ACC112 (cell line): ENCODE data around the gene ZNF554.
A peak's percentile ranks its signal among the peaks of the same experiment; 100 is the strongest.

Source experiments
- H2AFZ ChIP-seq: fragments of 200-600 bp; sonication (generic); one replicate; pipeline ENCODE4 v1.6.0; 2017; ENCODE audit warnings: antibody characterized with exemption, low read length; ENCODE audit not compliant: unreplicated experiment
- H3K27ac ChIP-seq: fragments of 200-600 bp; sonication (generic); 2 replicates; pipeline ENCODE4 v1.5.1; 2014; ENCODE audit warnings: low read depth, mild to moderate bottlenecking, antibody characterized with exemption, low read length, moderate library complexity
- H3K27me3 ChIP-seq: fragments of 200-600 bp; sonication (generic); 2 replicates; pipeline ENCODE4 v1.6.1; 2014; ENCODE audit warnings: mild to moderate bottlenecking, antibody characterized with exemption, low read length, moderate library complexity, mixed read lengths; ENCODE audit not compliant: insufficient read depth
- H3K36me3 ChIP-seq: fragments of 200-600 bp; sonication (generic); 2 replicates; pipeline ENCODE4 v1.6.1; 2016; ENCODE audit warnings: mild to moderate bottlenecking, antibody characterized with exemption, low read length, moderate library complexity, mixed read lengths; ENCODE audit not compliant: insufficient read depth
- H3K4me1 ChIP-seq: fragments of 200-600 bp; sonication (generic); one replicate; pipeline ENCODE4 v1.6.1; 2016; ENCODE audit warnings: low read length, mixed read lengths; ENCODE audit not compliant: insufficient read depth, unreplicated experiment, control insufficient read depth
- H3K4me3 ChIP-seq: fragments of 200-600 bp; sonication (generic); 2 replicates; pipeline ENCODE4 v1.5.1; 2014; ENCODE audit warnings: mild to moderate bottlenecking, low read depth, low read length
- H3K79me2 ChIP-seq: fragments of 200-600 bp; sonication (generic); one replicate; pipeline ENCODE4 v1.6.0; 2016; ENCODE audit warnings: low read length; ENCODE audit not compliant: control insufficient read depth, unreplicated experiment, insufficient read depth

Gene ZNF554

GRCh38 chr19:2780284-2780683 is 39.4 kb upstream of the ZNF554 start:
- H3K36me3 ChIP-seq, result no peaks in the 10 kb centered on the region
- peaks cover 74% of the 10 kb centered on the region for H3K79me2 ChIP-seq
- no peak overlapping the region for H3K4me3 ChIP-seq
- peaks cover 18% of the 10 kb centered on the region for H3K4me1 ChIP-seq
- no peaks in the 10 kb centered on the region for H3K27me3 ChIP-seq
- no peak overlapping the region for H2AFZ ChIP-seq
- no peak overlapping the region for H3K27ac ChIP-seq

- Histone ChIP-seq H3K4me3 (peak overlapping the region; percentile 98), H3K4me1 (peaks cover 13% of the 10 kb centered on the region), H2AFZ (peak overlapping the region; percentile 87), H3K27ac (peak overlapping the region; percentile 44; the same call in 1 of the 2 replicates), H3K79me2 (peaks cover 74% of the 10 kb centered on the region), H3K27me3 (no peaks in the 10 kb centered on the region), H3K36me3 (no peaks in the 10 kb centered on the region)
Observed at GRCh38 chr19:2782329-2782935, 37.2 kb upstream of the ZNF554 start.

DNA sequence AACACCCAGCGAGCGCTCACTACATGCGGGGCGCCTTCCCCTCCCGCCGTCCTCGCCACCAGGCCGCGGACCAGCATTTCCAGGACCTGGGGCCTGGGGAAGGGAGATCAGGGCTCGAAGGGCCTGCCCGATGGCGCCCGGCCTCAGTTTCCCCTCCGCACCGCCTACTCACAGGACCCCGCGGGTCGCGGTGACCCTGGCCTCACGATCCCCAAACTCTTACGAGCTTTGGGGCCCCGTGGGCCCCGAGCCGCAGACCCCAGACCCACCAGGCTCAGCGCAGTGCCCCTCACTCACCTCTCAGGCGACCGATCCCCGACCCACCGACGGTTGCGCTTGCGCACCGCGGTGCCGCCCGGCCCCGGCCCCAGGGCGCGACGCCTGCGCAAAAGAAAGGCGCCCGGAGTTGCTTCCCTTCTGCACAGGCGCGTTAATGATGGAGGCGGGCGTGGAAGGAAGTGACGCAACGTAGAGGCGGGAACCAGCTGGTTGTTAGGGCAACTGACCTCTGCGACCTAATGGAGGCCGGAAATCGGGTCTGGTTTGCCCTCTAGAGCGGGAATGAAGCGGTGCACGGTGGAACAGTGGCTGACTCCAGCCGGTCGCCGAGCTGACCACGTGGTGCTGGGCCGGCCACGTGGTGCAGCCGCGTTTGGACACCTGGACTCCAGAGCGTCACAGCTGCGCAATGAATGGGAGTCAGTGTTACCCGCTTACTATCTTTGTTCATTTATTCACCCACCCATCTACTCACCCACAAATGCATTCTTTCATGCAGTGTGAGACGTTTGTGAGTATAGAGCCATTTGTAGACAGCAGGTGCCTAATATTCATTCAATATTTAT is 36.5 kb upstream of the ZNF554 start, which contains the start of gene SGTA:
SGTA (minus strand) TSS at position 338 of the 845 bp plus-strand sequence. CDS start 14,205 bp downstream, outside the sequence.
- Histone ChIP-seq H2AFZ (peak within 1 kb of the TSS; percentile 87), H3K36me3 (no peaks in the 10 kb centered on the region), H3K27me3 (no peaks in the 10 kb centered on the region), H3K79me2 (peaks cover 75% of the 10 kb centered on the region), H3K4me1 (peaks cover 13% of the 10 kb centered on the region), H3K27ac (peak within 1 kb of the TSS; percentile 59), H3K4me3 (peak within 1 kb of the TSS; percentile 98)

GRCh38 chr19:2783781-2784145 is 35.9 kb upstream of the ZNF554 start:
- peak overlapping the region; percentile 59 for H3K27ac ChIP-seq
- peaks cover 13% of the 10 kb centered on the region for H3K4me1 ChIP-seq
- H3K79me2 ChIP-seq, result peaks cover 71% of the 10 kb centered on the region
- no peaks in the 10 kb centered on the region for H3K27me3 ChIP-seq
- peak overlapping the region; percentile 84 for H2AFZ ChIP-seq
- H3K4me3 ChIP-seq, result peak overlapping the region; percentile 98
- no peaks in the 10 kb centered on the region for H3K36me3 ChIP-seq

GRCh38 chr19:2785244-2785997 is 34.2 kb upstream of the ZNF554 start, which contains the start of gene THOP1:
TSS of gene THOP1 (plus strand) at chr19:2785503. CDS start at chr19:2785663, 160 bp downstream.
- Histone ChIP-seq H3K27me3 (no peaks in the 10 kb centered on the region), H3K79me2 (peaks cover 64% of the 10 kb centered on the region), H3K4me1 (peaks cover 13% of the 10 kb centered on the region), H3K27ac (peak within 1 kb of the TSS; percentile 50), H3K4me3 (peak within 1 kb of the TSS; percentile 96), H3K36me3 (no peaks in the 10 kb centered on the region), H2AFZ (peak within 1 kb of the TSS; percentile 96)

GRCh38 chr19:2787115-2787514 is 32.6 kb upstream of the ZNF554 start:
- H2AFZ ChIP-seq, result no peak overlapping the region
- peaks cover 3% of the 10 kb centered on the region for H3K4me1 ChIP-seq
- H3K36me3 ChIP-seq, result no peaks in the 10 kb centered on the region
- no peak overlapping the region for H3K4me3 ChIP-seq
- H3K27me3 ChIP-seq, result no peaks in the 10 kb centered on the region
- no peak overlapping the region for H3K27ac ChIP-seq
- peaks cover 50% of the 10 kb centered on the region for H3K79me2 ChIP-seq

DNA sequence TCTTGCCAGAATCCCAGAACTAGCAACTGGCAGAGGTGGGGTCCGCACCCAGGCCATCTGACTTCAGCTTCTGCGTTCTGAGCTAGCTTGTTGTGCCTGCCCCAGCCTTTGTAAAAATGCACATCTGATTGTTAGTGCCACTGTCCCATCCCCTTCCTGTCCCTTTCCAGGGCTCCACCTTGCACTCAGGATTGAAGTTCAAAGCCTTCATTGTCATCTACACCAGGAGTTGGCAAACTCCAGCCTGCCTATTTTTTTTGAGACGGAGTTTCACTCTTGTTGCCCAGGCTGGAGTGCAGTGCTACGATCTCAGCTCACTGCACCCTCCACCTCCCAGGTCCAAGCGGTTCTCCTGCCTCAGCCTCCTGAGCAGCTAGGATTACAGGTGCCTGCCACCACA is 31.4 kb upstream of the ZNF554 start:
- H3K4me3 ChIP-seq, result no peak overlapping the region
- H3K27me3 ChIP-seq, result no peaks in the 10 kb centered on the region
- no peaks in the 10 kb centered on the region for H3K36me3 ChIP-seq
- H2AFZ ChIP-seq, result no peak overlapping the region
- H3K79me2 ChIP-seq, result peaks cover 40% of the 10 kb centered on the region
- H3K4me1 ChIP-seq, result peaks cover 3% of the 10 kb centered on the region
- H3K27ac ChIP-seq, result no peak overlapping the region

DNA sequence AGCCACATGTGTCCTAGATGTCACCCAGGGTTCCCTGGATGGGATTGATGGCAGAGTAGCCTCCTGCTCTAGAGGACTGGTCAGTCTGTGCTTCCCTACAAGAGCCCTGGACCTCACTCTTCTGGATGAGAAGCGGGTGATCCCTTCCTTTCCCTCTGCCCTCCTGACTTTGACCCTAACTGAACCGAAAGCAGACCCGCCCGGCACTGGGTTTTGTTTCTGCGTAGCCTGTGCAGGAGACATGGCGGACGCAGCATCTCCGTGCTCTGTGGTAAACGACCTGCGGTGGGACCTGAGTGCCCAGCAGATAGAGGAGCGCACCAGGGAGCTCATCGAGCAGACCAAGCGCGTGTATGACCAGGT is 29.5 kb upstream of the ZNF554 start:
- Histone ChIP-seq H3K36me3 (no peaks in the 10 kb centered on the region), H3K4me1 (no peaks in the 10 kb centered on the region), H2AFZ (no peak overlapping the region), H3K79me2 (peaks cover 40% of the 10 kb centered on the region), H3K27ac (no peak overlapping the region), H3K4me3 (no peak overlapping the region), H3K27me3 (no peaks in the 10 kb centered on the region)

DNA sequence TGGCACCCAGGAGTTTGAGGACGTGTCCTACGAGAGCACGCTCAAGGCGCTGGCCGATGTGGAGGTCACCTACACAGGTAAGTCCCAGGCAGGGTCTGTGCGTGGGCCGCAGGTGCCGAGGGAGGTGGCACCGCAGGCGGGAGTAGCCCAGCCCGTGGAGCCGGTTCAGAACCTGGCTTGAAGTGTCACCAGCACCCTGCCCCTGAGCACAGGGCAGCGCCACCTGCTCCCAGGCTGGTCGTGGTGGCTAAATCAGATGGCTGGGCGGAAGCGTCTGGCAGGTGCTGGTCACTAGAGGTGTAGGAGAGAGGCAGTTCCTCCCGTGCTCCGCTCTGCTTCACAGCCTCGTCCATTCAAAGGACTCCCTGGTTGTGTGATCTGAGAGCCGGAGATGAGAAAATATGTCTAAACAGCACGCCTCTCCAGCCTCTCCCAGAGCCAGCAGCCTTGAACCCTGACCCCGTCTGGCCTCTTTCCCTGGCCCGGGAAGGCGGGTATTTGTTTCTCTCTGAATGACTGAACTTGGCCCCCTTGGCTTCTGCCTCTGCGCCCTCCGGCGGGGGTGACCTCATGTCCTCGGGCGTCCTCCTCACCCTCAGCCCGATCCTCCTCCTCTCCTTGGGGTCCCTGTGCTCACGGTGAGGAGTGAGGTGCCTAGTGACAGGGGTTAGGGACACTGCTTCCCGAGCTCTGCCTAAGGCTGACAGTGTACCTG is 29.0 kb upstream of the ZNF554 start:
- Histone ChIP-seq H3K4me1 (no peaks in the 10 kb centered on the region), H3K36me3 (no peaks in the 10 kb centered on the region), H3K27me3 (no peaks in the 10 kb centered on the region), H2AFZ (no peak overlapping the region), H3K27ac (no peak overlapping the region), H3K4me3 (no peak overlapping the region), H3K79me2 (peaks cover 37% of the 10 kb centered on the region)

GRCh38 chr19:2791440-2791839 is 28.2 kb upstream of the ZNF554 start:
- no peak overlapping the region for H2AFZ ChIP-seq
- no peak overlapping the region for H3K27ac ChIP-seq
- no peaks in the 10 kb centered on the region for H3K4me1 ChIP-seq
- no peak overlapping the region for H3K4me3 ChIP-seq
- H3K27me3 ChIP-seq, result no peaks in the 10 kb centered on the region
- H3K79me2 ChIP-seq, result peaks cover 30% of the 10 kb centered on the region
- H3K36me3 ChIP-seq, result no peaks in the 10 kb centered on the region
